PC-9 (cell line): ENCODE results near the gene DUSP11. TPM values are rescaled to one million over a fixed set of nuclear protein-coding genes. Genes with fewer than 3 reads are reported as not detected.

Experiments used
- Bru-seq: library from RNA; stranded (reverse); fragments of 400-500 nt; gene quantifications from one replicate; lab custom pipeline; 2021; lab: Mats Ljungman, UMichigan
- BruChase-seq, 2 experiments: library from RNA; stranded (reverse); fragments of 400-500 nt; gene quantifications; one replicate each; lab custom pipeline; 2021; lab: Mats Ljungman, UMichigan
- BruUV-seq: library from RNA; stranded (reverse); fragments of 400-500 nt; replicated peaks from 2 replicates; lab custom pipeline; 2021; lab: Mats Ljungman, UMichigan
- CTCF ChIA-PET: fragments of 300-600 bp; sonication (Branson Sonifier 250); formaldehyde crosslinking; loops from one replicate; lab custom pipeline; 2022; ENCODE audit warnings: antibody characterized with exemption; lab: Charles Lee
- POLR2A ChIA-PET: fragments of 300-600 bp; sonication (Branson Sonifier 250); formaldehyde crosslinking; loops from one replicate; lab custom pipeline; 2022; ENCODE audit warnings: antibody characterized with exemption; ENCODE audit not compliant: unreplicated experiment; lab: Charles Lee
- DNase-seq, 2 experiments: peaks; one replicate each; pipeline versions ENCODE4 v3.0.0 to v3.0.0-alpha.2; 2015 to 2022; ENCODE audit warnings: mixed read lengths in 1 of 2
- H2AFZ ChIP-seq: fragments of 200-600 bp; sonication (generic); 2 replicates; pipeline ENCODE4 v1.8.1; 2017; ENCODE audit warnings: antibody characterized with exemption
- H3F3A ChIP-seq: fragments of 200-600 bp; sonication (generic); 2 replicates; pipeline ENCODE4 v1.8.1; 2017; ENCODE audit warnings: antibody characterized with exemption, mild to moderate bottlenecking, low read depth; ENCODE audit not compliant: insufficient read depth
- H3K27ac ChIP-seq: fragments of 200-600 bp; sonication (generic); 2 replicates; pipeline ENCODE4 v1.6.1; 2016; ENCODE audit warnings: mixed run types
- H3K27me3 ChIP-seq: fragments of 200-600 bp; sonication (generic); 2 replicates; pipeline ENCODE4 v1.6.1; 2016; ENCODE audit warnings: low read depth, mixed run types; ENCODE audit not compliant: insufficient read depth
- H3K36me3 ChIP-seq: fragments of 200-600 bp; sonication (generic); 2 replicates; pipeline ENCODE4 v1.6.1; 2016; ENCODE audit warnings: low read depth, mixed run types
- H3K4me1 ChIP-seq: fragments of 200-600 bp; sonication (generic); replicated peaks from 2 replicates; pipeline ENCODE4 v1.6.1; 2016; ENCODE audit warnings: mixed run types; ENCODE audit not compliant: insufficient read depth
- H3K4me2 ChIP-seq: fragments of 200-600 bp; sonication (generic); 2 replicates; pipeline ENCODE4 v1.6.1; 2017; ENCODE audit warnings: mixed run types
- H3K4me3 ChIP-seq: fragments of 200-600 bp; sonication (generic); 2 replicates; pipeline ENCODE4 v1.6.1; 2016; ENCODE audit warnings: mixed run types
- H3K79me2 ChIP-seq: fragments of 200-600 bp; sonication (generic); 2 replicates; pipeline ENCODE4 v1.6.1; 2017; ENCODE audit warnings: low read depth, mixed run types
- H3K9me2 ChIP-seq: fragments of 200-600 bp; sonication (generic); 2 replicates; pipeline ENCODE4 v1.8.1; 2017; ENCODE audit warnings: mild to moderate bottlenecking; ENCODE audit not compliant: insufficient read depth
- H3K9me3 ChIP-seq: fragments of 200-600 bp; sonication (generic); 2 replicates; pipeline ENCODE4 v1.8.1; 2016; ENCODE audit warnings: low read depth; ENCODE audit not compliant: insufficient read depth
- H4K20me1 ChIP-seq: fragments of 200-600 bp; sonication (generic); 2 replicates; pipeline ENCODE4 v1.8.1; 2017; ENCODE audit not compliant: insufficient read depth
- CTCF ChIP-seq: fragments of 200-600 bp; sonication (generic); conservative IDR thresholded peaks from 2 replicates; pipeline ENCODE4 v1.6.1; 2017; ENCODE audit warnings: mixed run types, antibody characterized with exemption, mild to moderate bottlenecking, moderate library complexity
- EZH2 ChIP-seq: fragments of 200-600 bp; sonication (generic); IDR thresholded peaks from 2 replicates; pipeline ENCODE4 v1.8.0; 2017; ENCODE audit warnings: antibody characterized with exemption, low read depth
- intact Hi-C: fragments of 100-400 bp; cut with micrococcal nuclease; formaldehyde crosslinking; loops from one replicate; pipeline ENCODE4 v1.10.0; 2022; ENCODE audit not compliant: unreplicated experiment
- long read RNA-seq: library from polyadenylated mRNA; stranded (forward); transcript quantifications from one replicate; pipeline ENCODE4 v2.0.0, GENCODE V29; 2022
- total RNA-seq: library from RNA; stranded (reverse); gene quantifications from 2 replicates; pipeline ENCODE4 v1.2.3, GENCODE V29; 2021

DUSP11 gene
- total RNA-seq (18.8 and 24.1 TPM in 2 replicates), Bru-seq, nascent RNA (percentile 78 among the genes with signal in this experiment), BruChase-seq, experiment 1, labeled RNA remaining after a 2-hour chase (percentile 85 among the genes with signal in this experiment), BruChase-seq, experiment 2, labeled RNA remaining after a 6-hour chase (percentile 82 among the genes with signal in this experiment)
- long read RNA-seq, transcript DUSP11-201 (9 exons, 1,653 nt) = major isoform, 45 of 50 reads
- long read RNA-seq, partial matches to known transcripts = 0 of 50 reads
- long read RNA-seq, other reads (novel, unspliced or antisense) = 3 of 50 reads

GRCh38 chr2:73779467-73780236 is at the start of gene DUSP11:
TSS of gene DUSP11 (minus strand) at chr2:73780103. CDS start at chr2:73779974, 129 bp downstream.
- H3K9me2 ChIP-seq = no peaks in the 10 kb centered on the region
- H3K36me3 ChIP-seq = peaks cover 17% of the 10 kb centered on the region
- peaks cover 22% of the 10 kb centered on the region for H3K4me1 ChIP-seq
- H4K20me1 ChIP-seq = no peaks in the 10 kb centered on the region
- ChIA-PET CTCF (interaction anchor here (0.6 kb wide), 1 partner anchor 58 kb away, joined by 5 read pairs; no protein-coding TSS in a partner anchor), POLR2A (interaction anchor here (0.7 kb wide), 1 partner anchor 847 kb away, joined by 4 read pairs; no protein-coding TSS in a partner anchor)
- peak; percentile 88 to 92 for DNase-seq
- no peaks in the 10 kb centered on the region for H3K9me3 ChIP-seq
- BruUV-seq = TSS peak; percentile 33
- intact Hi-C loops = no loop called here
- H3K4me3 ChIP-seq = peak within 1 kb of the TSS; percentile 70
- H3F3A ChIP-seq = no peaks in the 10 kb centered on the region
- peak within 1 kb of the TSS; percentile 15; the same call in 1 of the 2 replicates for H3K27ac ChIP-seq
- H2AFZ ChIP-seq = peak within 1 kb of the TSS; percentile 100
- H3K79me2 ChIP-seq = peaks cover 24% of the 10 kb centered on the region
- TF ChIP-seq EZH2 (no peak), CTCF (peak; percentile 98)
- peak within 1 kb of the TSS; percentile 89 for H3K4me2 ChIP-seq
- H3K27me3 ChIP-seq = no peaks in the 10 kb centered on the region

GRCh38 chr2:73828818-73829570 is 49.1 kb upstream of the DUSP11 start, which contains the start of gene STAMBP:
TSS of gene STAMBP (plus strand) at chr2:73828961. CDS start at chr2:73830857, 1,896 bp downstream.
- peaks cover 45% of the 10 kb centered on the region for H3K79me2 ChIP-seq
- H3K36me3 ChIP-seq = peaks cover 25% of the 10 kb centered on the region
- no peaks in the 10 kb centered on the region for H4K20me1 ChIP-seq
- peaks cover 37% of the 10 kb centered on the region for H3K4me1 ChIP-seq
- H3K9me2 ChIP-seq = no peaks in the 10 kb centered on the region
- intact Hi-C loops = no loop called here
- no peaks in the 10 kb centered on the region for H3K27me3 ChIP-seq
- BruUV-seq = TSS peak; percentile 79
- no peak for TF ChIP-seq CTCF
- TF ChIP-seq EZH2 = no peak
- peak within 1 kb of the TSS; percentile 91 for H3K4me2 ChIP-seq
- H3K4me3 ChIP-seq = peak within 1 kb of the TSS; percentile 90
- peaks cover 8% of the 10 kb centered on the region; the same call in 1 of the 2 replicates for H3F3A ChIP-seq
- peak within 1 kb of the TSS; percentile 94 for H2AFZ ChIP-seq
- CTCF ChIA-PET = interaction anchor here (0.6 to 1.1 kb wide), 4 partner anchors 292 to 363 kb away, joined by 3 to 4 read pairs (median 4); partner anchors contain the start of gene MOB1A
- H3K27ac ChIP-seq = peak within 1 kb of the TSS; percentile 63
- H3K9me3 ChIP-seq = no peaks in the 10 kb centered on the region
- peak; percentile 88 to 93 for DNase-seq
- POLR2A ChIA-PET = interaction anchor here (0.5 to 0.7 kb wide), 8 partner anchors 15 to 349 kb away, joined by 3 to 8 read pairs (median 3); no protein-coding TSS in a partner anchor
